ENCODE results near the gene VSNL1. TPM values are rescaled to one million over a fixed set of nuclear protein-coding genes. Genes with fewer than 3 reads are reported as not detected.

Gene VSNL1
- polyA plus RNA-seq, 1 of the 3 experiments (the other 2 are of a cell fraction): 1.3 TPM

GRCh38 chr2:17521621-17522020 lies 18.9 kb upstream of the VSNL1 start:
- TF ChIP-seq MEF2A (IDR thresholded peaks at IDR 0.05; ENCODE audit: borderline replicate concordance, low read depth): no peak
- TF ChIP-seq TAF1 (IDR thresholded peaks at IDR 0.05; ENCODE audit: borderline replicate concordance, low read depth, low read length): no peak
- no peak for TF ChIP-seq USF1 (IDR thresholded peaks at IDR 0.05; ENCODE audit: borderline replicate concordance, low read depth)
- no peak for TF ChIP-seq EZH2phosphoT487 (IDR thresholded peaks at IDR 0.05; ENCODE audit: borderline replicate concordance, low read depth)
- TF ChIP-seq, protein P1, sequence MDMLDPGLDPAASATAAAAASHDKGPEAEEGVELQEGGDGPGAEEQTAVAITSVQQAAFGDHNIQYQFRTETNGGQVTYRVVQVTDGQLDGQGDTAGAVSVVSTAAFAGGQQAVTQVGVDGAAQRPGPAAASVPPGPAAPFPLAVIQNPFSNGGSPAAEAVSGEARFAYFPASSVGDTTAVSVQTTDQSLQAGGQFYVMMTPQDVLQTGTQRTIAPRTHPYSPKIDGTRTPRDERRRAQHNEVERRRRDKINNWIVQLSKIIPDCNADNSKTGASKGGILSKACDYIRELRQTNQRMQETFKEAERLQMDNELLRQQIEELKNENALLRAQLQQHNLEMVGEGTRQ (IDR thresholded peaks at IDR 0.05; ENCODE audit: borderline replicate concordance, low read depth, low read length): no peak
- TF ChIP-seq RCOR1 (IDR thresholded peaks at IDR 0.05; ENCODE audit: low read length): no peak
- TF ChIP-seq ELF1 (IDR thresholded peaks at IDR 0.05): no peak
- TF ChIP-seq NFIC (IDR thresholded peaks at IDR 0.05; ENCODE audit: borderline replicate concordance): no peak
- TF ChIP-seq JUND (IDR thresholded peaks at IDR 0.05): no peak
- no peak for TF ChIP-seq GATA2 (CRISPR knock-in tag; IDR thresholded peaks at IDR 0.05)
- no peak for TF ChIP-seq IRF3 (IDR thresholded peaks at IDR 0.05; ENCODE audit: low read depth, low read length)
- TF ChIP-seq CHD2 (IDR thresholded peaks at IDR 0.05; ENCODE audit: low read length, partially characterized antibody): no peak
- TF ChIP-seq RFX5 (IDR thresholded peaks at IDR 0.05; ENCODE audit: low read length): no peak
- TF ChIP-seq RAD21 (IDR thresholded peaks at IDR 0.05; ENCODE audit: low read length): no peak
- no peak for TF ChIP-seq CTCF (IDR thresholded peaks at IDR 0.05)
- TF ChIP-seq NRF1 (IDR thresholded peaks at IDR 0.05; ENCODE audit: low read depth, low read length): no peak
- TF ChIP-seq FOXJ3 (CRISPR knock-in tag; IDR thresholded peaks at IDR 0.05): no peak
- no peak for TF ChIP-seq SMC3 (IDR thresholded peaks at IDR 0.05; ENCODE audit: low read depth, low read length)
- TF ChIP-seq SIN3A (IDR thresholded peaks at IDR 0.05; ENCODE audit: borderline replicate concordance, low read depth, low read length): no peak
- Histone ChIP-seq H3K4me1 (ENCODE audit: control insufficient read depth in 1 of 2, insufficient read depth in 2 of 2, low read depth in 1 of 2, low read length in 1 of 2) (peaks cover 6% of the 10 kb centered on the region in 2 experiments; a peak in 3 of 4 replicates), H2AFZ (ENCODE audit: low read depth) (no peak overlapping the region), H3K27ac (ENCODE audit: low read depth in 2 of 2, low read length in 1 of 2) (no peak overlapping the region), H3F3A (replicated peaks; ENCODE audit: insufficient read depth) (peaks cover 9% of the 10 kb centered on the region), H3K27me3 (ENCODE audit: insufficient read depth) (no peaks in the 10 kb centered on the region), H4K20me1 (ENCODE audit: insufficient read depth) (no peaks in the 10 kb centered on the region), H3K79me2 (ENCODE audit: insufficient read depth) (no peaks in the 10 kb centered on the region), H3K36me3 (replicated peaks in 1 of 2; ENCODE audit: control insufficient read depth in 1 of 2, insufficient read depth in 2 of 2, low read length in 1 of 2) (no peaks in the 10 kb centered on the region), H3K9me2 (no peaks in the 10 kb centered on the region), H3K4me2 (no peak overlapping the region), H3K4me3 (ENCODE audit: low read depth in 2 of 2, low read length in 1 of 2) (no peak overlapping the region), H3K9ac (no peak overlapping the region), H3K9me3 (no peaks in the 10 kb centered on the region)
- CTCF ChIA-PET: no interaction called here
- WGBS (ENCODE audit: low lambda C conversion rate): 64% methylated on average over 2 of the region's 2 CpGs
- POLR2A ChIA-PET: no interaction called here
- no peak for DNase-seq

Data from SK-N-SH (cell line).